Keratinocyte (primary cell): Measurements from ENCODE around the gene VRK2. TPM values are rescaled to one million over a fixed set of nuclear protein-coding genes. Genes with fewer than 3 reads are reported as not detected.

ENCODE experiments used
- DNase-seq: peaks from one replicate; pipeline ENCODE4 v3.0.0-alpha.2; 2011; ENCODE audit warnings: low read depth, missing footprints, low spot score
- FAIRE-seq: peaks from 2 replicates; lab custom pipeline; 2011; peaks lifted over from hg19 to GRCh38; lab: Jason Lieb, UNC
- H2AFZ ChIP-seq: 2 replicates; pipeline ENCODE4 v1.6.0; 2012; ENCODE audit warnings: low read length, control low read depth, inconsistent platforms; ENCODE audit not compliant: control insufficient read depth
- H3K27ac ChIP-seq: 2 replicates; pipeline ENCODE4 v1.5.1; 2011; ENCODE audit warnings: low read length; ENCODE audit not compliant: control insufficient read depth, insufficient read depth
- H3K27me3 ChIP-seq: 3 replicates; pipeline ENCODE4 v1.6.0; 2011; ENCODE audit warnings: low read length; ENCODE audit not compliant: control insufficient read depth, insufficient read depth; ENCODE audit errors: extremely low read depth
- H3K36me3 ChIP-seq, 2 experiments: 2 replicates in 1 of 2; 3 replicates in 1 of 2; pipeline ENCODE4 v1.5.1; 2011; ENCODE audit warnings: low read length in 2 of 2, mild to moderate bottlenecking in 1 of 2; ENCODE audit not compliant: control insufficient read depth in 2 of 2, insufficient read depth in 2 of 2; ENCODE audit errors: extremely low read depth in 1 of 2
- H3K4me1 ChIP-seq: 3 replicates; pipeline ENCODE4 v1.5.1; 2011; ENCODE audit warnings: low read length; ENCODE audit not compliant: control insufficient read depth, insufficient read depth; ENCODE audit errors: extremely low read depth
- H3K4me2 ChIP-seq: 3 replicates; pipeline ENCODE4 v1.6.0; 2011; ENCODE audit warnings: low read depth, low read length; ENCODE audit not compliant: control insufficient read depth, insufficient read depth; ENCODE audit errors: extremely low read depth
- H3K4me3 ChIP-seq, 3 experiments: fragments of 200-600 bp in 1 of 3; sonication (generic) in 1 of 3; 2 replicates in 2 of 3; 3 replicates in 1 of 3; pipeline ENCODE4 v1.5.1; 2011 to 2016; ENCODE audit warnings: low read length in 3 of 3, mild to moderate bottlenecking in 3 of 3, control low read depth in 2 of 3, inconsistent platforms in 1 of 3, low read depth in 1 of 3, mixed read lengths in 1 of 3, mixed run types in 1 of 3, moderate library complexity in 1 of 3; ENCODE audit not compliant: control insufficient read depth in 2 of 3, insufficient read depth in 2 of 3; ENCODE audit errors: extremely low read depth in 1 of 3
- H3K79me2 ChIP-seq: 2 replicates; pipeline ENCODE4 v1.6.0; 2012; ENCODE audit warnings: low read length; ENCODE audit not compliant: control insufficient read depth, insufficient read depth
- H3K9ac ChIP-seq: 3 replicates; pipeline ENCODE4 v1.6.0; 2011; ENCODE audit warnings: low read length; ENCODE audit not compliant: control insufficient read depth, insufficient read depth; ENCODE audit errors: extremely low read depth
- H3K9me1 ChIP-seq: 3 replicates; pipeline ENCODE4 v1.6.0; 2011; ENCODE audit warnings: low read length; ENCODE audit not compliant: control insufficient read depth, insufficient read depth; ENCODE audit errors: extremely low read depth
- H3K9me3 ChIP-seq: 2 replicates; pipeline ENCODE4 v1.5.1; 2012; ENCODE audit warnings: low read depth, low read length; ENCODE audit not compliant: control insufficient read depth
- H4K20me1 ChIP-seq: 3 replicates; pipeline ENCODE4 v1.6.0; 2011; ENCODE audit warnings: low read length; ENCODE audit not compliant: control insufficient read depth, insufficient read depth; ENCODE audit errors: extremely low read depth
- CTCF ChIP-seq, 3 experiments: IDR thresholded peaks in 1 of 3; conservative IDR thresholded peaks in 1 of 3; optimal IDR thresholded peaks in 1 of 3; 2 replicates in 2 of 3; 3 replicates in 1 of 3; pipeline versions ENCODE3 to v1.5.1; 2011; ENCODE audit warnings: low read length in 3 of 3, mild to moderate bottlenecking in 3 of 3, moderate library complexity in 2 of 3, control low read depth in 1 of 3, inconsistent platforms in 1 of 3; ENCODE audit not compliant: insufficient read depth in 2 of 3; ENCODE audit errors: extremely low read depth in 1 of 3
- EZH2 ChIP-seq: IDR thresholded peaks from one replicate; pipeline ENCODE4 v1.6.1; 2012; ENCODE audit warnings: inconsistent platforms, mild to moderate bottlenecking, low read length, moderate library complexity
- dilution Hi-C: fragments of 300-500 bp; cut with MboI; formaldehyde crosslinking; loops from one replicate; pipeline ENCODE4 v1.7.0; 2020; ENCODE audit warnings: low sequenced_read_pairs; ENCODE audit not compliant: extremely low pct_ligation_motif_present
- polyA plus RNA-seq, 5 experiments: library from polyadenylated mRNA; depleted of rRNA in 3 of 5; stranded (reverse) in 3 of 5; stranded (forward) in 1 of 5; unstranded in 1 of 5; fragments of >200 nt; gene quantifications; 1 replicate in 1 of 5; 2 replicates in 3 of 5; 3 replicates in 1 of 5; pipeline versions ENCODE4 v1.2.1 to v1.2.3, GENCODE V29; 2011 to 2012; ENCODE audit warnings: missing spikeins in 2 of 5, low read depth in 1 of 5, low replicate concordance in 1 of 5

VRK2 gene
- polyA plus RNA-seq, 1 donor (not counting 4 experiments of a cell fraction or from before 2014, with no cell fraction given): 27.6 TPM

- Histone ChIP-seq H3K9me1 (no peaks in the 10 kb centered on the region), H4K20me1 (no peaks in the 10 kb centered on the region), H3K79me2 (no peaks in the 10 kb centered on the region), H3K36me3 (peaks cover 0 to 2% of the 10 kb centered on the region in 2 experiments), H3K9ac (no peak overlapping the region), H3K27me3 (no peaks in the 10 kb centered on the region), H3K27ac (no peak overlapping the region), H3K4me1 (no peaks in the 10 kb centered on the region), H2AFZ (no peak overlapping the region), H3K9me3 (no peaks in the 10 kb centered on the region), H3K4me3 (no peak overlapping the region), H3K4me2 (no peak overlapping the region)
- TF ChIP-seq CTCF (optimal IDR thresholded peaks at IDR 0.05 in 1 of 3, IDR thresholded peaks at IDR 0.05 in 1 of 3, conservative IDR thresholded peaks at IDR 0.05 in 1 of 3; ENCODE audit: extremely low read depth in 1 of 3, insufficient read depth in 2 of 3, low read length in 3 of 3) (no peak), EZH2 (no peak)
- DNase-seq (no peak), FAIRE-seq (no peak)
- dilution Hi-C loops: no loop called here
Observed at GRCh38 chr2:58137856-58138255, 91.2 kb downstream of the VRK2 start.

- no peaks in the 10 kb centered on the region for H3K27me3 ChIP-seq
- TF ChIP-seq CTCF (optimal IDR thresholded peaks at IDR 0.05 in 1 of 3, IDR thresholded peaks at IDR 0.05 in 1 of 3, conservative IDR thresholded peaks at IDR 0.05 in 1 of 3; ENCODE audit: extremely low read depth in 1 of 3, insufficient read depth in 2 of 3, low read length in 3 of 3) (no peak), EZH2 (no peak)
- no peak overlapping the region for H3K9ac ChIP-seq
- FAIRE-seq (no peak), DNase-seq (no peak)
- no peaks in the 10 kb centered on the region for H3K9me1 ChIP-seq
- no peaks in the 10 kb centered on the region for H4K20me1 ChIP-seq
- no peak overlapping the region for H3K4me2 ChIP-seq
- H3K27ac ChIP-seq: no peak overlapping the region
- no peak overlapping the region for H2AFZ ChIP-seq
- no peaks in the 10 kb centered on the region for H3K9me3 ChIP-seq
- peaks cover 0 to 2% of the 10 kb centered on the region in 2 experiments for H3K36me3 ChIP-seq
- dilution Hi-C loops: no loop called here
- no peak overlapping the region for H3K4me3 ChIP-seq
- H3K79me2 ChIP-seq: no peaks in the 10 kb centered on the region
- no peaks in the 10 kb centered on the region for H3K4me1 ChIP-seq
Observed at GRCh38 chr2:58138396-58139030, 91.9 kb downstream of the VRK2 start.
